MG63 (cell line): ENCODE results near the gene NDST3. TPM values are rescaled to one million over a fixed set of nuclear protein-coding genes. Genes with fewer than 3 reads are reported as not detected.
"Not testable (repeated sequence)": the region's sequence is repeated elsewhere in the genome, so short reads cannot be mapped to it uniquely, and the experiment has no call there.

ENCODE experiments used
- DNase-seq: peaks from one replicate; pipeline ENCODE4 v3.0.0-alpha.2; 2020
- H3K27me3 ChIP-seq: fragments of 250-450 bp; sonication (Bioruptor Pico); 2 replicates; pipeline ENCODE4 v1.5.1; 2020; ENCODE audit warnings: mild to moderate bottlenecking, moderate library complexity
- H3K36me3 ChIP-seq: fragments of 250-450 bp; sonication (Bioruptor Pico); 2 replicates; pipeline ENCODE4 v1.5.1; 2020; ENCODE audit warnings: mild to moderate bottlenecking, moderate library complexity
- H3K4me3 ChIP-seq: fragments of 250-450 bp; sonication (Bioruptor Pico); 2 replicates; pipeline ENCODE4 v1.5.1; 2020; ENCODE audit warnings: mild to moderate bottlenecking, moderate library complexity
- H3K9me3 ChIP-seq: fragments of 250-450 bp; sonication (Bioruptor Pico); 2 replicates; pipeline ENCODE4 v1.5.1; 2020; ENCODE audit warnings: mild to moderate bottlenecking, moderate library complexity
- total RNA-seq: library from RNA; depleted of rRNA; stranded (reverse); fragments of >200 nt; shearing (Covaris generic); gene quantifications from 2 replicates; pipeline ENCODE4 v1.2.3, GENCODE V29; 2014; ENCODE audit warnings: low replicate concordance

Gene NDST3
- total RNA-seq, 1 experiment from 2014 or later, result not detected

DNA sequence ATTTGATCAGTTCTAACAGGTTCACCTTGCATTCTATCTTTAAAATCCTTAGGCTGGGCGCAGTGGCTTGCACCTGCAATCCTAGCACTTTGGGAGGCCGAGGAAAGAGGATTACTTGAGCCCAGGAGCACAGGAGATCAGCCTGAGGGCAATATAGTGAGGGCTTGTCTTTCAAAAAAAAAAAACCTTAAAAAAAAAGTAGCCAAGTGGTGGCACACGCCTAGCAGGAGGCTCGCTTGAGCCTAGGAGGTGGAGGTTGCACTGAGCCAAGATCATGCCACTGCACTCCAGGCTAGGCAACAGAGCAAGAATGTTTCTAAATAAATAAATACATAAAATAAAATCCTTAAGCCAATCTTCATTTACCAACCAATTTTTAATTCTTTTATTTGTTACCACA lies 243.0 kb downstream of the NDST3 start:
- H3K9me3 ChIP-seq, result no peaks in the 10 kb centered on the region
- H3K4me3 ChIP-seq, result peak overlapping the region; percentile 79

DNA sequence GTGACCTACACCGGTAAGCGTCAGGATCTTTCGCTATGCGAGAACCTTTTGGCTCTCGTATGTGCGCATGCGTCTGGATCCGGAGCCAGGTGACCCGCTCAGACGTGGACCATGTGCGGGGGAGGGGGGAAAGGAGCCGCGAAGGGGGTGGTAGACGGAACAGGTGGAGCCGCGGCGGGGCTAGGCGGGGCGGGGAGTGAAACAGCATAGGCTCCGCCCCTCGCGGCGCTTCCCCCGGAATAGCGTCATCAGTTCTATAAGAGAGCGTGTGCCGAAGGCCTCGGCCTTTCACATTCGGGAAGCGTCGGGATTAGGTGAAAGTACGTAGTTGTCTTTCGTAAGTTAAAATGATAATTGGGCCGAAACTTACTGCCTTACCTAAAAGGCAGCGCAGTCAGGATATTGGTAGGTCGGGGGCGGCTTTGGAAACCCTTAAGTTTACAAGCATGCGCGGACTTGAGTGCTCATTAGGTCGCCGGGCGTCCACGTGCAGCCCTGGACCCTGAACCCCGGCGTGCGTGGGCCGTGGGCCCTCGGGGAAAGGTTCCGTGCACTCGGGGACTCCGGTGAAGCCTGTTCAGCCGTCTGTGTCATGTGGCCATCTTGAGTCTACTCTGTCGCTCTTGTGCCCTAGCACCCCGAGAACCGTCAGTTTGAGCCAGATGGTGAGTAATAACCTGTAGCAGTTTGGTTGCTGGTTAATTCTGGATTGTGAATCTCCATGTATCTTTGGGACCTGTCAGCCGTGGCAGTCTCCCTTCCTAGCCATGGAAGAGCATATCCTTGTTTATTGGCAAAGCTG lies 244.4 kb downstream of the NDST3 start:
- H3K27me3 ChIP-seq, result no peaks in the 10 kb centered on the region
- peak; percentile 93 for DNase-seq
- H3K36me3 ChIP-seq, result peaks cover 36% of the 10 kb centered on the region
- H3K9me3 ChIP-seq, result no peaks in the 10 kb centered on the region
- H3K4me3 ChIP-seq, result peak overlapping the region; percentile 79

More for the DNA sequence above, 243.0 kb downstream of the NDST3 start:
- Histone ChIP-seq H3K36me3 (peaks cover 30% of the 10 kb centered on the region), H3K27me3 (no peaks in the 10 kb centered on the region)
- DNase-seq, result no peak

DNA sequence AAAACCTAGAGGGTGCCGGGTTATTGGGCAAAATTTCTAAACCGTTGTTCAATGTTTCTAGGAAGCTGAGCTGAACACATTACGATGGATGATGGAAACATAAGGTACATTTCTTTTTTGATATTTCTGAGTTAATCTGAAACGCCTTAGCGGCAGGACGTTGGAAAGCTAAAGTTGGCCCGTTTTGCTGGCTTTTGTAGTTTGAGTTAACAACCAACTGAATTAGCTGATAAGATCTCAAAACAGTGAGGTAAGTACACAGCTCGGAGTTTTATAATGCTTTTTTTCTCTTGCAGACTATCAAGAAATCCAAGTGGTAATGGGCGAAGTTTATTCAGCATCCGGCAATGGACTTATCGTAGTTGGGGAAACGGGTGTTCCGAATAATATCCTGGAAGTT lies 245.0 kb downstream of the NDST3 start:
- no peak for DNase-seq
- H3K36me3 ChIP-seq, result peaks cover 41% of the 10 kb centered on the region
- H3K27me3 ChIP-seq, result no peaks in the 10 kb centered on the region

DNA sequence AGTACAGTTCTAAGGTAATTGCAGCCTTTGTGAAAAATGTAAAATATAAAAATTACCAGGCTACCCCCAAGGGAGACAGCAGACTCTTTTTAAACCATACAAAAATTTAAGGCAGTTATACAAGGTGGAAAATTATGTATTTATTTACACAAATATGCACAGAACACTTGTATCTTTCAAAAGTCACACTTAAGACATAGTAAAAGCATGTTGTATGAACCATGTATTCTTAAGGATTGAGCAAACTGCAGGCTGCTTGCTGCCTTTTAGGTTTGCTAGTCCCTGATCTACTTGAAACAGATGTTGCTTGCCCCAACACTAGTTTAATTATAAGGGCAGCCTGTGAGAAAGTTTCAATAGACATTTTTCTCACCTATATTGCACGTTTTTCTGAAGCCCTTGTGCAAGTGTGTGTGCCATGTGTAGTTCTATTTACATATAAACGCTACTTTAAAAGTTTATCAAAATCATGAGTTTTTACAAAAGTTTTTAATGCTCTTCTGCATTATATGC lies 245.7 kb downstream of the NDST3 start:
- H3K36me3 ChIP-seq, result peaks cover 47% of the 10 kb centered on the region
- H3K27me3 ChIP-seq, result no peaks in the 10 kb centered on the region
- no peaks in the 10 kb centered on the region for H3K9me3 ChIP-seq
- peak overlapping the region; percentile 79 for H3K4me3 ChIP-seq
- DNase-seq, result no peak

More for the DNA sequence above, 245.0 kb downstream of the NDST3 start:
- Histone ChIP-seq H3K4me3 (peak overlapping the region; percentile 79), H3K9me3 (no peaks in the 10 kb centered on the region)

DNA sequence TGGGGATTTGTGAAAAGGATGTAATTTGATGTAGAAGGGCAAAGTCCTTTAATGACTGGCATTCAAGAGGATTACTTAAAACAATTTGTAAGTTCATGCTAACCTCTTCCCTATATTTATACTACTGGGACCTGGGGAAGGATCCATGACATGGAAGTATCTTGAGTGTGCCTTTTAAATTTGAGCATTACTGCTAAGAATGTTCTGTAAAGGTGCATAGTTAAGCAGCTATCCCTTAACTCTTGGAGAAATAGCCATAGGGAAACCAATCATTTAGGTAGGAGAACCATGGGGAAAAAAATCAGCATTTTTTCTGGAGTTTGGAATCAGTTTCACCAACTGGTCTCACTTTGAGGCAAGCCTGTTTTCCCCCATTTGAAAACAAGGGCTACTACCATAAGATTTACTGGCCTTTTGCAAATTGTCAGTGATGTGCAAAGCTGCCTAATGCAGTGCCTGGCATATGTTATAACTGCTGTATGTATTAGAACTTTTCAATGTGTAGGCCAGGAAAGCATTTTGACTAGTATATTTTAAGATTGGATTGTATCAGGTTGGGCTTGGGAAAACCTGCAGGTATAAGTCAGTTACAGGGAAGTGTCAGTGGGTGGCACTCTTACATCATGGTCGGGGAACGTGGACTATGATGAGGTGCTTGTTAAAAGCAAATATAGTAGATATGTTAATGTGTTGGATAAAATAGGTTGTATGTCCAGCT lies 246.4 kb downstream of the NDST3 start:
- Histone ChIP-seq H3K27me3 (no peaks in the 10 kb centered on the region), H3K9me3 (no peaks in the 10 kb centered on the region), H3K36me3 (peaks cover 48% of the 10 kb centered on the region), H3K4me3 (peak overlapping the region; percentile 79)
- DNase-seq, result peak; percentile 48

DNA sequence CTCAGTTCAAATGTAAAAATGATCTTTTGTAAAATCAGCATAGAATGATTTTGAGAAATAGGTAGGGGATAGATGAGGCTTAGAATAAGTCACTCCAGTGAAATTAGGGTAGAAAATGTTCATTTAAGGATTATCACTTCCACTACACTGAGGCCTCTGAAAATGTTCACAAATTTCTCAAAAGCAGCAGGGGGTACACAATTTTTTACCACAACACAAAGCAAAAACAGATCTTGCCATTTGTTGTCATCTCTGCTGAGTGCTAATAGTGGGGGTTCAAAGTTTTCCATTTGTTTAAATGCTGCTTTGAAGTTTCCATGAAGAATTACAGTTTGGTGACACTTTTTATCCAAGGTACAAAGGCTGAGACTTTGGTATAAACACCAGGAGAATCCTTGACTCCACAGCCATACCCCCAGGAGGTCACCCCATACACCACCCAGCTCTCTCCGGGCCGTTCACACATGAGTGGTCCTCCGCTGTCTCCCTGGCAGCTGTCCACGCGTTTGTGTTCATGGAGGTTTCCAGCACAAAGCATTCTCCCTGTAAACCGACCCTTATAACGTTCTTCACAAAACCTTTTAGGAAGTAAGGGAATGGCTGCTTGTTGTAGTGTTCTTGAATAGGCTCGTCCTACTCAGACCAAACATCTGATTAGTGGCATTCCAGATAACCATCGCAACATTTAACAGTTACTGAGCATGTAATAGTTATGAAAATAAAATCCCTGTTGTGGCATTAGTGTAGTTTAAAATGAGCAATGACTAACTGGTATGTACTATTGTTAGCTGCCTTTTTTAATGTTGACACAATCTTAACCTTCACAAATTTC lies 247.5 kb downstream of the NDST3 start:
- Histone ChIP-seq H3K27me3 (no peaks in the 10 kb centered on the region), H3K36me3 (peaks cover 59% of the 10 kb centered on the region), H3K4me3 (no peak overlapping the region; the same call in 1 of the 2 replicates), H3K9me3 (no peaks in the 10 kb centered on the region)
- peak; percentile 45 for DNase-seq

DNA sequence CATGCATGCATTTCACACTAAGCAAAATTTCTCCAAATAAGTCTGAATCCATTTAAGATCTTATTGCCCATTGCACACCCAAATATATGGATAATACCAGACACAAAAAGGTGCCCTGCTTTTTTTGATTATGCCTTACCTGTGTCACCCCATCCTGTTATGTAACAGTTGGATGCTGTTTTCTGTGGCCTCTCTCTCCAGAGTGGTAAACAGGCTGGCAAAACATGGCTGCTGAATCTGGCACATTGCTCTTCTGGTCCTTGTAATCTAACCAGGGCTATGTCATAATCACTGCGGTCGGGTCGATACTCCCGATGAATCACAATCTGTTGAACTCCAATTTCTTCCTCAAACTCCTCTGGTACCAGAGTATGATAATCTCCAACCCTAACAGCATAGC lies 248.4 kb downstream of the NDST3 start:
- Histone ChIP-seq H3K9me3 (no peaks in the 10 kb centered on the region), H3K4me3 (no peak overlapping the region), H3K27me3 (no peaks in the 10 kb centered on the region), H3K36me3 (peaks cover 66% of the 10 kb centered on the region)
- peak; percentile 66 for DNase-seq

DNA sequence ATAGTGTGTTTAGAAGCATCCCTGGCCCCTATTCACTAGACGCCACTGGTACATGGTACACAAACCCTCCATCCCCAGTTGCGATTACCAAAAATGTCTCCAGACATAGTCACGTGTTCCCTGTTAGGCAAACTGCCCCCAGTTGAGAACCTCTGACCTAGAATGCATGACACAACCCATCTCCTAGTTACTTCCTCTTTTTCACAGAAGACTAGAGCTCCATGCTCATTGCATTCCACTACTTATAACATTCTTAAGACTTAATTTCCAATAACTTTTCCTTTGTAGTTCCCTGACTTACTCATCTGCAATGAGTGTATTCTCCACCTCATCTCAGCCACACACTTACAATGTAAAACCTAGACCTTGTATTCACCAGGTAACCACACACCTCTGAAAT lies 249.9 kb downstream of the NDST3 start:
- no peaks in the 10 kb centered on the region for H3K27me3 ChIP-seq
- no peaks in the 10 kb centered on the region for H3K9me3 ChIP-seq
- no peak for DNase-seq
- H3K36me3 ChIP-seq, result peaks cover 70% of the 10 kb centered on the region
- H3K4me3 ChIP-seq, result no peak overlapping the region

DNA sequence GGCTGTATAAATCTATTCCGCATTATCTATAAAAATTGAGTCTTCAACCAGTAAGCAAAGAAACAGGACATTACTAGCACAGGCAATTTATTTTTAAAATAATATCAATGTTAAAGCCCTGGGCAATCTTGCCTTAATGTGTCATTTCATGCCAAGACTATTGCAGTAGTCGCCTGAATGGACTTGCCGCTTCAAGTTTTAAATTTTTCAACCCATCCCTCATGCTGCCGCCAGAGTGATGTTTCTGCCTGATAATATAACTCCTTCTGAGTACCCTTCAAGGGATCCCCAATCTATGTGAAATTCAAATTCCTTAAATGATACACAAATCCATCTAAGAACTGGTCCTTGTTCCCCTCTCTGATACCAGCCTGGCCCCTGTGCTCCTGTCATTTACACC lies 251.6 kb downstream of the NDST3 start:
- H3K9me3 ChIP-seq, result no peaks in the 10 kb centered on the region
- no peaks in the 10 kb centered on the region for H3K27me3 ChIP-seq
- no peak overlapping the region for H3K4me3 ChIP-seq
- DNase-seq, result no peak
- peaks cover 54% of the 10 kb centered on the region for H3K36me3 ChIP-seq

DNA sequence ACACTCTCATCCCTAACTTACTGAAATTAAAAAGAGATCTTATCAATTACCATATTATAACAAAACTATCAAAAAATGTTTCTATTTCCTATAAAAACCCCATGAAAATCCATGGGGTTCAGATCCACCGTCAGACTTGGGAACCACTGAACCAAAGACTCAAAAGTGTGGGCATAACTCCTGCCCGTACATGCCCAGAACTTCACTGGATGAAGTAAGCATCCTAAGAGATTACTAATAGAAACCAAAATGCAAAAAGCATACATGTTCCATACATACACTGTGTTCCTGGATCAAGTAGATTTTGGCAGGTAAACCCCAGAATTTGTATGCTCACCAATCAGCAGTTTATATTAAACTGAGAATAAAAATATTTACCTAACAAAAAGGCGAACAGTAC lies 252.4 kb downstream of the NDST3 start:
- DNase-seq, result no peak
- Histone ChIP-seq H3K4me3 (no peak overlapping the region), H3K36me3 (peaks cover 53% of the 10 kb centered on the region), H3K27me3 (no peaks in the 10 kb centered on the region), H3K9me3 (no peaks in the 10 kb centered on the region)

DNA sequence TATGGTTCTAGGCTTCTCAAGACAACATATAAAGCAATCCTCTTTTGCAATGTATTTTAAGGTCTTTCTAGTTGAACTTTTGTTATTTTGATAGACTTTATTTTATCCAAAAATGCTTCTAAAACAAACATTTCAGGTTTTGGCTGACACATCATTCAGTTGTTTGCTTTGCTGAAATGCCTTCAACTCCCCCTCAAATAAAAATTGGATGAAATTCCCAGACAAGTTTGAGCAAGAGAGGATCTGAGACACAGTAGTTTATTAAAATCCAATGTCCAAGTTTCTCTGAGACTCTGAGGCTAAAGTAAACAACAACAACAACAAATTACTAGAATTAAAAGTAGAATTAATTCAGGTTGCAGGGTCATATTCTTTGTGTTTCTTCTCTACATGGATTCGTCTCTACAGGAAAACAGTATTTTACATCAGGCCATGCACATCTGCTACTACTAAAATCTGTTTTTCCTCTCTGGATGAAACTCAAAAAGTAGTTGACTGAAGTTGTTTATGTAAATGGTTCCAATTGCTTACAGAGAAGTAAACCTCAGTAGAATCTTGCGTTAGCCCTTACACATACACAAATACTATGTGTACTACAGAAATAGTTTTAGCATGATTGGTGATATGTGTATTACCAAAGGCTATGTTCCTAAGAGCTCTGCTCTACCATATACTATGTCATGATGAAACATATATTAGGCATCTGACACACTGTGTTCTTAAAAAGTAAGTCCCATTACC lies 253.6 kb downstream of the NDST3 start:
- H3K9me3 ChIP-seq, result no peaks in the 10 kb centered on the region
- DNase-seq, result no peak
- no peaks in the 10 kb centered on the region for H3K27me3 ChIP-seq
- H3K36me3 ChIP-seq, result peaks cover 55% of the 10 kb centered on the region
- no peak overlapping the region for H3K4me3 ChIP-seq

DNA sequence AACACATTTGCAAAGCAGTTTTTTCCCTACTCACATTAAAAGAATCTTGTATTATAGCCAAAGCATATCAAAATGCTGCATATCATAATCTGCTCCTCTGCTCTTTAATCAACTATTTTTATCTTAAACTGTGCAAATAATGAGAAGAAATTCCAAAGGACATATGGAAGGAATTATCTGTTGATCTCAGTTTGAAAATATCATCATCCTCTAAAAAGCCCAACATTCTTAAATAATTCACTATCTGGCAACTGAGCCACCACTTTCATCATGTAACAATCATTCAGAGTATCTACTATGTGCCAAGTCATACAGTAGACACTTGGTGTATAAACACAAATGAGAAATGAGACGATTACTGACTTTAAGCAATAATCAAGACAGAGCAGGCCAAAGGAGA lies 255.5 kb downstream of the NDST3 start:
- Histone ChIP-seq H3K4me3 (no peak overlapping the region), H3K27me3 (no peaks in the 10 kb centered on the region), H3K36me3 (peaks cover 60% of the 10 kb centered on the region), H3K9me3 (no peaks in the 10 kb centered on the region)
- DNase-seq, result no peak

DNA sequence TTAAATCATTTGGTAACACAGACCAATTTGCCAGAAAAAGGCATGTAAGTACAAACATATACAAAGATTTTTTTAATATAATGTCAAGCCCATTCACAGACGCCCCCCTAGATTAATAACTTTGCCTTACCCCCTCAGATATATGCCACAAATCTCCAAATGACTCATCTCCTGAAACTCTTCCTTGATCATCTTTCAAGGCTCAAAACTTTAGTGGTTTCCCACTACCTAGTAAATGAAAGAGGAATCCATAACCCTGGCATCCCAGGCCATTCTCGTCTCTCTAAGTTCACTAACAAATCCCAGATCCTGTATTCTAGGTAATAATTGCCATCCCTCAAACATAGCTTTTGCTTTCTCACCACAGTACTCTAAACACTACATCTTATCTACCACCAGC lies 256.7 kb downstream of the NDST3 start:
- DNase-seq, result no peak
- Histone ChIP-seq H3K27me3 (no peaks in the 10 kb centered on the region), H3K4me3 (no peak overlapping the region), H3K9me3 (no peaks in the 10 kb centered on the region), H3K36me3 (peaks cover 67% of the 10 kb centered on the region)

DNA sequence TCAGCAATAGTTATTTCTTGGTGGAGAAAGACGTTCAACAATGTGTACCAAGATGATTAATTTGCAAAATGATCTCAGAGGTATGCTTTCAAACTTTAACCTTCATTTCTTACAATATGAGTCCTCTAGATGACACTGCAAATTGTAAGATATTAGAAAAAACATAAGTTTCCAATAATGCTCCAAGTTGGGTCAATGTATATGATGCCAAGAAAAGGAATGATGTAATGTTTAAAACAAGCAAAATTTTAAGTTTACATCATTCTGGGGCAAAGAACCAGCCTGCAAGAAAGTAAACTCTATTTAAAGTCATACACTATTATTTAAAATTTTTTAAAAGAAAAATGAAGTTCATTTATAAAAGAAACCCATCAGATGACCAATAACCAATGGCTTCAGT lies 262.4 kb downstream of the NDST3 start:
- DNase-seq, result no peak
- H3K4me3 ChIP-seq, result no peak overlapping the region
- no peaks in the 10 kb centered on the region for H3K27me3 ChIP-seq
- peaks cover 67% of the 10 kb centered on the region for H3K36me3 ChIP-seq
- no peaks in the 10 kb centered on the region for H3K9me3 ChIP-seq

DNA sequence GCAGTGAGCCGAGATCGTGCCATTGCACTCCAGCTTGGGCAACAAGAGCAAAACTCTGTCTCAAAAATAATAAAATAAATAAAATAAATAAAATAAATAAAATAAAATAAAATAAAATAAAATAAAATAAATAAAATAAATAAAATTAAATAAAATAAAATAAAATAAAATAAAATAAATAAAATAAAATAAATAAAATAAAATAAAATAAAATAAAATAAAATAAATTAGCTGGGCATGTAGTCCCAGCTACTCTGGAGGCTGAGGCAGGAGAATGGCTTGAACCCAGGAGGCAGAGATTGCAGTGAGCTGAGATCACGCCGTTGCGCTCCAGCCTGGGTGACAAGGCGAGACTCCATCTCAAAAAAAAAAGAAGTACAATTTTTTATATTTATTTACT lies 265.3 kb downstream of the NDST3 start:
- H3K36me3 ChIP-seq, result peaks cover 67% of the 10 kb centered on the region
- DNase-seq, H3K9me3 ChIP-seq, H3K4me3 ChIP-seq, H3K27me3 ChIP-seq: not testable (repeated sequence)

DNA sequence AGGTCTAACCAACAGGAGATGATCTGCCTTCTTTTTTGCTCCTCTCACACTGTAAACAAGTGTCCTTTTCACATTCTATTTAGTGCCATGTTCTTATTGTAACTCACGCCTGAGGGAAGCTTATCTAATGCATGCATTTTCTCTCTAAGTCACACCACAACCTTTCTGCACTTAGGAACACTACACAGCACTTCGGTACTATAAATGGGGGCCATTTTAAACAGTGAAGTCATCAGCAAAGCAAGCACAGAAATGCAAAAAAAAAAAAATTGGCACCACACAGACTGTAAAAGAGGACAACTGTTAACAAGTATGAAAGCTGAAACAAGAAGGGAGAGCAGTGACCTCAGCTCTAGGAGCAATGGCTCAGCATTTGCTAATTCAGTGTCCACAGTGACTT lies 273.4 kb downstream of the NDST3 start:
- H3K4me3 ChIP-seq, result no peak overlapping the region
- H3K36me3 ChIP-seq, result peaks cover 84% of the 10 kb centered on the region
- no peaks in the 10 kb centered on the region for H3K9me3 ChIP-seq
- no peak for DNase-seq
- no peaks in the 10 kb centered on the region for H3K27me3 ChIP-seq
